GM21529 (cell line): ENCODE results near the gene CLCA4.

Experiments
- ATAC-seq: cut with Tn5 transposase; IDR thresholded peaks from one replicate; pipeline ENCODE4 v1.9.1; 2021; ENCODE audit not compliant: unreplicated experiment

CLCA4 gene

GRCh38 chr1:86523670-86524354, 23.1 kb upstream of the CLCA4 start:
- ATAC-seq = no peak

GRCh38 chr1:86527306-86527705, 19.6 kb upstream of the CLCA4 start:
- ATAC-seq = no peak

- no peak for ATAC-seq
These were observed 16.6 kb upstream of the CLCA4 start for GRCh38 chr1:86530211-86530845.

- ATAC-seq = no peak
These were observed 8.8 kb upstream of the CLCA4 start for GRCh38 chr1:86537928-86538695.

- ATAC-seq = no peak
These were observed 8.1 kb upstream of the CLCA4 start for GRCh38 chr1:86538775-86539174.

- ATAC-seq = no peak
These were observed 5.0 kb upstream of the CLCA4 start for GRCh38 chr1:86541859-86542258.

GRCh38 chr1:86542631-86543030, 4.2 kb upstream of the CLCA4 start:
- no peak for ATAC-seq

GRCh38 chr1:86548839-86549238, 2.0 kb downstream of the CLCA4 start:
- ATAC-seq = no peak

GRCh38 chr1:86551305-86551704, 4.4 kb downstream of the CLCA4 start:
- ATAC-seq = no peak

- no peak for ATAC-seq
These were observed 5.5 kb downstream of the CLCA4 start for GRCh38 chr1:86552376-86552775.

GRCh38 chr1:86557739-86558138, 10.9 kb downstream of the CLCA4 start:
- no peak for ATAC-seq

- ATAC-seq = no peak
These were observed 17.0 kb downstream of the CLCA4 start for GRCh38 chr1:86563849-86564248.

GRCh38 chr1:86567341-86567740, 20.5 kb downstream of the CLCA4 start:
- ATAC-seq = no peak

- ATAC-seq = no peak
These were observed 21.0 kb downstream of the CLCA4 start for GRCh38 chr1:86567878-86568277.

- ATAC-seq = no peak
These were observed 27.0 kb downstream of the CLCA4 start for GRCh38 chr1:86573763-86574484.

GRCh38 chr1:86581231-86581630, 34.4 kb downstream of the CLCA4 start:
- no peak for ATAC-seq

GRCh38 chr1:86582161-86582560, 35.3 kb downstream of the CLCA4 start:
- ATAC-seq = no peak

GRCh38 chr1:86583032-86583431, 36.2 kb downstream of the CLCA4 start:
- no peak for ATAC-seq

GRCh38 chr1:86583593-86583992, 36.7 kb downstream of the CLCA4 start:
- ATAC-seq = no peak

- no peak for ATAC-seq
These were observed 47.4 kb downstream of the CLCA4 start for GRCh38 chr1:86594284-86594770.

- no peak for ATAC-seq
These were observed 49.3 kb downstream of the CLCA4 start for GRCh38 chr1:86596224-86596623.
